Measurements from ENCODE around the gene RPL22.

DNA sequence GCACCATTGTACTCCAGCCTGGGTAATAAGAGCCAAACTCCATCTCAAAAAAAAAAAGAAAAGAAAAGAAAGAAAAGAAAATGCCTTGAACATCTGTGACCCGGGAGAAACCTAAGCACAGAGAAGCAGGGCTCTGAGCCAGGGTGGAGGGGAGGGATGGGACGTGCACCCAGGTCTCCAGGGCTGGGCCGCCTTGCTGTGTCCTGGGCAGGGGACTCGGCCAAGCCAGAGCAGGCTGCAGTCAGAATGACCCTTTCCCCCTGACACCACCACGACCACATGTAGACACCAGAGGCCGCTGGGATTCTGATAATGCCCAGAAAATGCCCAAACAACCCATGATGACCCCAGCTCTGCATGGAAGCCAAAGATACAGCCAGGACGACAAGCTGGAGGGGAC is 37.1 kb downstream of the RPL22 start:
- TF ChIP-seq RFX5 (IDR thresholded peaks at IDR 0.05; ENCODE audit: borderline replicate concordance, low read depth, low read length) (no peak), POLR2A (IDR thresholded peaks at IDR 0.05; ENCODE audit: control extremely low read depth in 1 of 2, low read depth in 2 of 2, low read length in 2 of 2) (no peak), EZH2 (IDR thresholded peaks at IDR 0.05; ENCODE audit: low read depth, low read length, severe bottlenecking) (no peak), CHD2 (IDR thresholded peaks at IDR 0.05; ENCODE audit: low read length) (no peak), CREB1 (IDR thresholded peaks at IDR 0.05) (no peak), EP300 (IDR thresholded peaks at IDR 0.05; ENCODE audit: borderline replicate concordance in 1 of 2, low read depth in 2 of 2, low read length in 2 of 2) (no peak), JUN (IDR thresholded peaks at IDR 0.05; ENCODE audit: low read depth, low read length) (no peak), EGR1 (IDR thresholded peaks at IDR 0.05; ENCODE audit: borderline replicate concordance, low read depth, low read length) (no peak), BRCA1 (IDR thresholded peaks at IDR 0.05; ENCODE audit: low read depth, low read length) (no peak), SUZ12 (IDR thresholded peaks at IDR 0.05; ENCODE audit: low read length) (no peak)
- TF ChIP-seq, protein P1, sequence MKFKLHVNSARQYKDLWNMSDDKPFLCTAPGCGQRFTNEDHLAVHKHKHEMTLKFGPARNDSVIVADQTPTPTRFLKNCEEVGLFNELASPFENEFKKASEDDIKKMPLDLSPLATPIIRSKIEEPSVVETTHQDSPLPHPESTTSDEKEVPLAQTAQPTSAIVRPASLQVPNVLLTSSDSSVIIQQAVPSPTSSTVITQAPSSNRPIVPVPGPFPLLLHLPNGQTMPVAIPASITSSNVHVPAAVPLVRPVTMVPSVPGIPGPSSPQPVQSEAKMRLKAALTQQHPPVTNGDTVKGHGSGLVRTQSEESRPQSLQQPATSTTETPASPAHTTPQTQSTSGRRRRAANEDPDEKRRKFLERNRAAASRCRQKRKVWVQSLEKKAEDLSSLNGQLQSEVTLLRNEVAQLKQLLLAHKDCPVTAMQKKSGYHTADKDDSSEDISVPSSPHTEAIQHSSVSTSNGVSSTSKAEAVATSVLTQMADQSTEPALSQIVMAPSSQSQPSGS (IDR thresholded peaks at IDR 0.05; ENCODE audit: low read length): no peak
- TF ChIP-seq, protein P2, sequence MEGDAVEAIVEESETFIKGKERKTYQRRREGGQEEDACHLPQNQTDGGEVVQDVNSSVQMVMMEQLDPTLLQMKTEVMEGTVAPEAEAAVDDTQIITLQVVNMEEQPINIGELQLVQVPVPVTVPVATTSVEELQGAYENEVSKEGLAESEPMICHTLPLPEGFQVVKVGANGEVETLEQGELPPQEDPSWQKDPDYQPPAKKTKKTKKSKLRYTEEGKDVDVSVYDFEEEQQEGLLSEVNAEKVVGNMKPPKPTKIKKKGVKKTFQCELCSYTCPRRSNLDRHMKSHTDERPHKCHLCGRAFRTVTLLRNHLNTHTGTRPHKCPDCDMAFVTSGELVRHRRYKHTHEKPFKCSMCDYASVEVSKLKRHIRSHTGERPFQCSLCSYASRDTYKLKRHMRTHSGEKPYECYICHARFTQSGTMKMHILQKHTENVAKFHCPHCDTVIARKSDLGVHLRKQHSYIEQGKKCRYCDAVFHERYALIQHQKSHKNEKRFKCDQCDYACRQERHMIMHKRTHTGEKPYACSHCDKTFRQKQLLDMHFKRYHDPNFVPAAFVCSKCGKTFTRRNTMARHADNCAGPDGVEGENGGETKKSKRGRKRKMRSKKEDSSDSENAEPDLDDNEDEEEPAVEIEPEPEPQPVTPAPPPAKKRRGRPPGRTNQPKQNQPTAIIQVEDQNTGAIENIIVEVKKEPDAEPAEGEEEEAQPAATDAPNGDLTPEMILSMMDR (IDR thresholded peaks at IDR 0.05; ENCODE audit: control extremely low read depth in 1 of 3, insufficient read depth in 1 of 3, low read depth in 1 of 3, low read length in 3 of 3): no peak
